DND-41 (cell line): ENCODE data around the gene EIPR1.

Experiments
- EZH2 ChIP-seq: IDR thresholded peaks from 3 replicates; pipeline ENCODE4 v1.6.1; 2012; ENCODE audit warnings: borderline replicate concordance, low read depth, mild to moderate bottlenecking, moderate library complexity, low read length, inconsistent platforms; ENCODE audit not compliant: severe bottlenecking
- TF ChIP-seq, protein P1 (sequence below): IDR thresholded peaks from 2 replicates; pipeline ENCODE4 v1.5.1; 2012; ENCODE audit warnings: borderline replicate concordance, low read length, moderate library complexity, mild to moderate bottlenecking; ENCODE audit not compliant: poor library complexity, severe bottlenecking; ENCODE audit errors: extremely low read depth

- TF ChIP-seq EZH2 = no peak
- TF ChIP-seq, protein P1, sequence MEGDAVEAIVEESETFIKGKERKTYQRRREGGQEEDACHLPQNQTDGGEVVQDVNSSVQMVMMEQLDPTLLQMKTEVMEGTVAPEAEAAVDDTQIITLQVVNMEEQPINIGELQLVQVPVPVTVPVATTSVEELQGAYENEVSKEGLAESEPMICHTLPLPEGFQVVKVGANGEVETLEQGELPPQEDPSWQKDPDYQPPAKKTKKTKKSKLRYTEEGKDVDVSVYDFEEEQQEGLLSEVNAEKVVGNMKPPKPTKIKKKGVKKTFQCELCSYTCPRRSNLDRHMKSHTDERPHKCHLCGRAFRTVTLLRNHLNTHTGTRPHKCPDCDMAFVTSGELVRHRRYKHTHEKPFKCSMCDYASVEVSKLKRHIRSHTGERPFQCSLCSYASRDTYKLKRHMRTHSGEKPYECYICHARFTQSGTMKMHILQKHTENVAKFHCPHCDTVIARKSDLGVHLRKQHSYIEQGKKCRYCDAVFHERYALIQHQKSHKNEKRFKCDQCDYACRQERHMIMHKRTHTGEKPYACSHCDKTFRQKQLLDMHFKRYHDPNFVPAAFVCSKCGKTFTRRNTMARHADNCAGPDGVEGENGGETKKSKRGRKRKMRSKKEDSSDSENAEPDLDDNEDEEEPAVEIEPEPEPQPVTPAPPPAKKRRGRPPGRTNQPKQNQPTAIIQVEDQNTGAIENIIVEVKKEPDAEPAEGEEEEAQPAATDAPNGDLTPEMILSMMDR = no peak
These were observed 91.5 kb downstream of the EIPR1 start for GRCh38 chr2:3285901-3286645.
